ENCODE measurements around the gene CBR1. TPM values are rescaled to one million over a fixed set of nuclear protein-coding genes. Genes with fewer than 3 reads are reported as not detected.
A peak's percentile ranks its signal among the peaks of the same experiment; 100 is the strongest.

The CBR1 gene
- total RNA-seq, 2 donors from 2014 or later = 60.7 to 101 TPM

DNA sequence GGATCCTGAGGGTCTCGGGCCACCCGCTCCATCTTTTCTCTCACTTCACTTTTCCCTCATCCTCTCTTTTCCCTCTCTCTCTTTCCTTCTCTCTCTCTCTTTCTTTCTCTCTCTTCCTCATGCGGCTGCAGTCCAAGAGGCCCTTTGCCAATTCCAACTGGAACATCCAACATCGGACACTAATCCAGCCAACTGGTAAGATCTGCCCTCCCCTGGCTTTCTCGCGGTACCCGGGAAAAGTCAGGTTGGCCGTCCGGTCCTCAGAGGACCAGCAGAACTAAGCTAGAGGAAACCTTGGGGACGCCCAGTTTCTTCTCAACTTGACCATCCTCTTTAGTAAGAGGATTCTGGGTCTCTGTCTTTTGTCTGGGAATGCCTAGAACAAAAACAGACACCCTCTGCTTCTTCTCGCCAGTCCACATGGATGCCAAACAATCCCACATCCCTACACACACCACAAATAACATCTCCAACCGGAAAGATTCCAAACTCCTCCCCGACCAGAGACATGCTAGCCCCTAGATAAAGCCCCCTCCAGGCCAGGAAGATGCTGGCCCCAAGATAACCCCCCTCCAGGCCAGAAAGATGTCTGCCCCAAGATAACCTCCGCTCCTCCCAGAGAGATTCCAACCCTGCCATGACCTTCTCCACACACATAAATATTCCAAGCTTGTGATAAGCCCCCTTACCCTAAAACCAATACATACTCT lies 6.3 kb upstream of the CBR1 start:
- Histone ChIP-seq H3K27me3 (no peaks in the 10 kb centered on the region), H3K27ac (no peak overlapping the region), H3K36me3 (no peaks in the 10 kb centered on the region), H3K4me3 (no peak overlapping the region), H3K4me1 (peaks cover 2 to 17% of the 10 kb centered on the region in 2 donors), H3K9me3 (no peaks in the 10 kb centered on the region)
- DNase-seq (ENCODE audit: low spot score) = no peak
- TF ChIP-seq, protein P1, sequence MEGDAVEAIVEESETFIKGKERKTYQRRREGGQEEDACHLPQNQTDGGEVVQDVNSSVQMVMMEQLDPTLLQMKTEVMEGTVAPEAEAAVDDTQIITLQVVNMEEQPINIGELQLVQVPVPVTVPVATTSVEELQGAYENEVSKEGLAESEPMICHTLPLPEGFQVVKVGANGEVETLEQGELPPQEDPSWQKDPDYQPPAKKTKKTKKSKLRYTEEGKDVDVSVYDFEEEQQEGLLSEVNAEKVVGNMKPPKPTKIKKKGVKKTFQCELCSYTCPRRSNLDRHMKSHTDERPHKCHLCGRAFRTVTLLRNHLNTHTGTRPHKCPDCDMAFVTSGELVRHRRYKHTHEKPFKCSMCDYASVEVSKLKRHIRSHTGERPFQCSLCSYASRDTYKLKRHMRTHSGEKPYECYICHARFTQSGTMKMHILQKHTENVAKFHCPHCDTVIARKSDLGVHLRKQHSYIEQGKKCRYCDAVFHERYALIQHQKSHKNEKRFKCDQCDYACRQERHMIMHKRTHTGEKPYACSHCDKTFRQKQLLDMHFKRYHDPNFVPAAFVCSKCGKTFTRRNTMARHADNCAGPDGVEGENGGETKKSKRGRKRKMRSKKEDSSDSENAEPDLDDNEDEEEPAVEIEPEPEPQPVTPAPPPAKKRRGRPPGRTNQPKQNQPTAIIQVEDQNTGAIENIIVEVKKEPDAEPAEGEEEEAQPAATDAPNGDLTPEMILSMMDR (IDR thresholded peaks at IDR 0.05) = no peak

DNA sequence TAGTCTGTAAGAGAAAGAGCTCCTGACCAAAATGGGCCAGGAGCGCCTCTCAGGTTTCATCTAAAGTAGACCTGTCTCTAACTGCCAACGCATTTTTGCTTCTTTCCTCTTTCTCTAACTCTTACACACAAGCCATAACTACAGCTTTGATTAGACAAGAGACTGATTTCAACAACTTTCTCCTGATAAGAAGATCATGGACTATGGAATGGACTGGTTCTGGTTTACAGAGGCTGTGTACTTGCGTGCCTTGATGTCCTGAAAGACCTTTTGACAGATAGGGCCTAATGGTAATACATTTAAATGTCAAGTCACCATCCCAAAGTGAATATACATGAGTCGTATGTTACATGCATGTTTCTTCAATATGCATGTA lies 5.8 kb upstream of the CBR1 start:
- DNase-seq (ENCODE audit: low spot score) = no peak
- Histone ChIP-seq H3K4me1 (peaks cover 2 to 15% of the 10 kb centered on the region in 2 donors), H3K27ac (no peak overlapping the region), H3K4me3 (no peak overlapping the region), H3K9me3 (peaks cover 3 to 4% of the 10 kb centered on the region in 2 donors), H3K27me3 (no peaks in the 10 kb centered on the region), H3K36me3 (no peaks in the 10 kb centered on the region)
- TF ChIP-seq, protein P1 (IDR thresholded peaks at IDR 0.05) = no peak

DNA sequence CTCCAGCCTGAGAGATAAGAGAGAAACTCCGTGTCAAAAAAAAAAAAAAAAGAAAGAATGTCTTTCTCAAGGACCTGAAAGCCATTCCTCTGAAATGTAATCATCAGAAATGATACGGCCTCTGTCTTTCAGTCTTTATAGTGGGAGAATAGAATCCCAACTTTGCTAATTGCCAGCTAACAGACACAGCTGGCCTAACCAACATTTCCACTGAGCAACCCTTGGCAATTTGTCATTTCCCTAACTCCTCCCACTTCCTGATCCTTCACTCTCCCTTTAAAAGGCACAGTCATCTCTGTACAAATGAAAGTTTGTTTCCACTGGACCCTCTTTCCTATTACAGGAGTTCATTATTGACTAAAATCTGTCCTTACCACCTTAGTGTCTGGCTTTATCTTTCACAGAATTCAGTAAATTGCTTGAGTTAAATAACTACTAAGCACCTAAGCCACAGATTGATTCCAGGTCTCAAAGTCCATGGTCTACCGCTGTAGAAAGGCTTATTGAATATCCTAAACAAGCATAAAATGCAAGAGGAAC lies 4.3 kb upstream of the CBR1 start:
- no peaks in the 10 kb centered on the region for H3K36me3 ChIP-seq
- peaks cover 0 to 18% of the 10 kb centered on the region in 2 donors for H3K4me1 ChIP-seq
- peaks cover 3 to 5% of the 10 kb centered on the region in 2 donors for H3K9me3 ChIP-seq
- DNase-seq (ENCODE audit: low spot score) = no peak
- H3K27ac ChIP-seq = no peak overlapping the region
- H3K4me3 ChIP-seq = no peak overlapping the region
- H3K27me3 ChIP-seq = no peaks in the 10 kb centered on the region
- TF ChIP-seq, protein P1 (IDR thresholded peaks at IDR 0.05) = no peak

DNA sequence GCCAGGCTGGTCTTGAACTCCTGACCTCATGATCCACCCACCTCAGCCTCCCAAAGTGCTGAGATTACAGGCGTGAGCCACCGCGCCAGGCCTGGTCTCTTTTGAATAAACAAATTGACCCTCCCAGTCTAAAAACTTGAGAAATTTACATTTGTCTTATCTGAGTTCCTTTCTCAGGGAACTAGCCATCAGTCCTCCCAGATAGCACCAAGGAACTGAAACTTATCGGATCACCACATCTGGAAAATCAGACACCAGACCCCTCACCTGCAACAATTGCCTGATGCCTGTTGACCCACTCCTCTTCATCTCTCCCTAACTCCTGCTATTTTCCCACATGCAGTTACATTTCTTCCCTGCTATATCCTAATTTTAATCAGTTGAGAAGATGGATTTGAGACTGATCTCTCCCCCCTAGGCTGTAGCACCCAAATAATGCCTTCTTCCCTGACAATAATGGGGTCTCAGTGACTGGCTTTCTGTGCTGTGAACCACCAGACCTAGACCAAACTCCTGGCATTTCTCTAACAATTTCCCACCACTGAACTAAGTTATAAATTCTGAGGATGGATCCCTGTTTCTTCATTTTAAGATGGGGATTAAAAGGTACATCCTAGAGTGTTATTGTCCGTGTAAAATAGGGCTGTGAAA lies 951 bp upstream of the CBR1 start:
- DNase-seq (ENCODE audit: low spot score) = no peak
- TF ChIP-seq, protein P1 (IDR thresholded peaks at IDR 0.05) = no peak
- Histone ChIP-seq H3K27ac (peak overlapping the region; percentile 72 to 84), H3K9me3 (peaks cover 3 to 5% of the 10 kb centered on the region in 2 donors), H3K27me3 (no peaks in the 10 kb centered on the region), H3K4me3 (no peak overlapping the region), H3K36me3 (peaks cover 17% of the 10 kb centered on the region), H3K4me1 (peaks cover 0 to 27% of the 10 kb centered on the region in 2 donors)

DNA sequence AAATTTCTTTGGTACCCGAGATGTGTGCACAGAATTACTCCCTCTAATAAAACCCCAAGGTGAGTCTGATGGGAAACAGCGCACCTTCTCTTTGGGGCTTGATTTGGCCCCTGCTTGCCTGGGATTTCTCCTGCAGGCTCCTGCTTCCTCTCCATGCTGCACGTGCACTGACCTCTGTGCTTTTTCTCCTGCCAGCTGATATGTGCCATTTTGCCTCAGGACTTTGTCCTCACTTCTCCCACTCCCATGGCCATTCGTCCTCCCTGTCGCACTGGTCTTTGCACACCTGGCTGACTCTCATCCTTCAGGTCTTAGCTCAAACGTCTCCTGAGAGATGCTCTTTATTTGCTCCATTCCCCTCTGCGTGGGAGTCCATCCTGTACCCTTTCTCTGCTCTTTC lies 1.2 kb downstream of the CBR1 start:
- peaks cover 3 to 5% of the 10 kb centered on the region in 2 donors for H3K9me3 ChIP-seq
- no peak overlapping the region for H3K27ac ChIP-seq
- H3K4me3 ChIP-seq = peak overlapping the region; percentile 60 to 70
- TF ChIP-seq, protein P1 (IDR thresholded peaks at IDR 0.05) = no peak
- H3K27me3 ChIP-seq = no peaks in the 10 kb centered on the region
- peaks cover 17% of the 10 kb centered on the region for H3K36me3 ChIP-seq
- H3K4me1 ChIP-seq = peaks cover 0 to 27% of the 10 kb centered on the region in 2 donors
- no peak for DNase-seq (ENCODE audit: low spot score)

Data from right atrium auricular region (tissue), 2 donors.